GM21717 (cell line): ENCODE measurements around the gene CAMK2N1.
"Not testable (repeated sequence)": the region's sequence is repeated elsewhere in the genome, so short reads cannot be mapped to it uniquely, and the experiment has no call there.

Experiments used
- ATAC-seq: cut with Tn5 transposase; IDR thresholded peaks from one replicate; pipeline ENCODE4 v1.9.1; 2021; ENCODE audit warnings: mild to moderate bottlenecking, moderate library complexity; ENCODE audit not compliant: unreplicated experiment

CAMK2N1 gene

DNA sequence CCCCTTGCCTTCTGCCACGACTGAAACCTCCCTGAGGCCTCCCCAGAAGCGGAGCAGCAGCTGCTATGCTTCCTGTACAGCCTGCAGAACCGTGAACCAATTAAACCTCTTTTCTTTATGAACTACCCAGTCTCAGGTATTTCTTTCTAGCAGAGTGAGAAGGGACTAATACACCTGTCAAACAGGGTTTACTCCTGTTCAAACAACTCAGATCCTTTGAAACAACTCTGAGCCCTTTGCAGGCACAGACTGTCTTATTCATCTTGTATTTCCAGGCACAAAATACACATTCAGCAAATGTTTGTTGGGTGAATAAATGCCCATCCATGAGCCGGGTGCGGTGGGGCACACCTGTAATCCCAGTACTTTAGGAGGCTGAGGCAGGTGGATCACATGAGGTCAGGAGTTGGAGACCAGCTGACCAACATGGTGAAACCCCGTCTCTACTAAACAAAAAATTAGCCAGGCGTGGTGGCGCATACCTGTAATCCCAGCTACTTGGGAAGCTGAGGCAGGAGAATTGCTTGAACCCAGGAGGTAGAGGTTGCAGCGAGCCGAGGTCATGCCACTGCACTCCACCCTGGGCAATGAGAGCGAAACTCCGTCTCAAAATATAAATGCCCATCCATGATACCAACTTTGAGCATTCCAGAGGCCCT lies 10.8 kb upstream of the CAMK2N1 start:
- not testable (repeated sequence) for ATAC-seq

- no peak for ATAC-seq
Measured at GRCh38 chr1:20496241-20496661, 10.2 kb upstream of the CAMK2N1 start.

DNA sequence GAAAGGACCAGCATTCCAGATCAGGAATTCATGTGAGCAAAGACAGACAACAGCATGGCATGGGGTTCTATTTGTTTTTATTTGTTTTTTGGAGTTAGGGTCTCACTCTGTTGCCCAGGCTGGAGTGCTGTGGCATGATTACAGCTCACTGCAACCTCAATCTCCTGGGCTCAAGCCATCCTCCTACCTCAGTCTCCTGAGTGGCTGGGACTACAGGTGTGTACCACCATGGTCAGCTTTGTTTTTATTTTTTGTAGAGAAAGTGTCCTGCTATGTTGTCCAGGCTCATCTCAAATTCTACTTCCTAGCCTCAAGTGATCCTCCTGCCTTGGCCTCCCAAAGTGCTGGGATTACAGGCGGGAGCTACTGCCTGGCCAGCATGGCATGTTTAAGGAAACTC lies 9.7 kb upstream of the CAMK2N1 start:
- no peak for ATAC-seq

GRCh38 chr1:20494609-20495311 lies 8.8 kb upstream of the CAMK2N1 start:
- no peak for ATAC-seq

DNA sequence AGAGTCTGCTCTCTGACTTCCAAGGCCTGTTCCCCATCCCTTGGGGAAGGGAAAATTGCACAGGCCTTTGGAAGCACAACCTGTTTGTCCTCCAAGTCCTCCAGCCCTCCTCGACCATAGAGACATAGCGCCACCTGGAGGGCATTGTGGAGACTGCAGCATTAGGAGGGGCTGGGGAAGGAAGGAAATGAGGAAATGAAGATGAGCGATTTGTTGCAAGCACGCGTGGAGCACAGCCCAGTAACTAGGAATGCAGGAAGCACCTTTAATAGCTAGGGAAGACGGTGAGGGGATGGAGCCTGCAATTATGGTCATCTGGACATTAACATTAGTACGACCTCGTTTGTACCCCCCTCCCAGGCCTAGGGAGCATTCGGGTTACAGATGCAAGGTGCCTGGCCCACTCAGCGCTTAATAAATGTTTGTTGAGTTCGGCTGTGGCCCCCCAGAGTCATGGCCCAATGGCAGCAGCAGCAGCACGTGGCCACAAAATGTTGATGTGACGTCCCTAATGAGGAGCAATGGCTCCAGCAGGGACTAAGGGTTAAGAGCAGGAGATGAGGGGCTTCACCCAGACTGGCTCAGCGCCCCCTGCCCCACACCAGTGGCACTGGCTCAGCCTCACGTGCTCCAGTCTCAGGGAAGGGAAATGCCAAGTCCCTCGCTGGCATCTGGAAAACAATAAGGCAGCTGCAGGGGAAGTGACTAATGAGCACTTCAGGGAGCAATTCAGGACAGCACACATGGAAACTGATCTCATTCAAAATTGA lies 8.0 kb upstream of the CAMK2N1 start:
- no peak for ATAC-seq

DNA sequence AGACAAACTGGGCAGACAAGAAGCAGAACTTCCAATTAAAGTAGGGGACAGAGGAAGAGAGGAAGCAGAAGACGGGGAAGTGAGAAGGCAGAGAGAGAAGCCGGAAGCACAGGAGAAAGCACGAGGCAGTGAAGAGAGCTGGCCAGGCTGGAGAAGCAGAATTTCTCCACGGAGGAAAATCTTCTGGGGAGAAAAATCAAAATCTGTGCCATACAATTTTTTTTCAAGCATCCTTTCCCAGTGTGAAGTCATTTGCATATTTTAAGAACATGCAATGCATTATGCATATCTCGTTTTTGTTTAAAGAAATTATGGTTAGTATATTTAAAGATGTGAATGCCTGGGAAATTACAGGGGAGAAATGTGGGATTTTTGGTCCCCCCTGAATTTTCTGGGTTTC lies 7.3 kb upstream of the CAMK2N1 start:
- ATAC-seq: no peak

DNA sequence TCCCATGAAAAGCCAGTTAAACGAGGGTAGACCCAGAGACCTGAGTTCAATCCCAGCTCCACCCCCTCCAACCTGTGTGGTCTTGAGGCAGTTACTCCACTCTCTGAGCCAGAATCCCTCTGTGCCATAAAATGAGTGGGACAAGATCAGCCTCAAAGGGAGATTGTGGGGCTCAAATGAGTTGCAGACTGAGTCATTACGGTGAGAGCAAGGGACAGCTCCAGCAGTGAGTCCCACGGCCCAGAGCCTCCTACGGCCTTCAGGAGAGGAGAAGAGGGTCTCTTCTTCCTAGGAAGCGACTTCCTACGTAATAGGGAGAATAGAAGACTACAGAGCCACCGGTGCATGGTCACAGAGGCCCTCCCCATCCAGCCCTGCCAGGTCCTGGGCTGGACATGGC lies 6.7 kb upstream of the CAMK2N1 start:
- ATAC-seq: no peak

- ATAC-seq: no peak
Measured at GRCh38 chr1:20491866-20492265, 5.9 kb upstream of the CAMK2N1 start.

GRCh38 chr1:20491178-20491577 lies 5.2 kb upstream of the CAMK2N1 start:
- no peak for ATAC-seq

DNA sequence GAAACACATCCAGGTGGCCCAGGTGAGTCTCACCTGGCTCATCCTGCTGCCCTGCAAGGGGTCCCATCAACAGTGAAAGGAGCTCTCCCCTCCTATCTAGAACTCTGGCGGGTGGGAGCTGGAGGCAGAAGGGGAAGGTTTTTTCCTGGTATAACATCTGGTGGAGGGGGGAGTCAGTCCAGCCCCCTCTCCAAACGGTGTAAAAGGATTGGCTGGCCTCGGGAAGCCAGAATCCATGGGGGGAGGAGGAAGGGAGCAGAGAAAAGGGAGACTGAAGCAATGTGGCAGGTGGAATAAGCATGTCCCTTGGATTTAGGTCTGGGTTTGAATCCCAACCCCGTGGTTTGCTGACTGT lies 1.2 kb upstream of the CAMK2N1 start:
- ATAC-seq: no peak

DNA sequence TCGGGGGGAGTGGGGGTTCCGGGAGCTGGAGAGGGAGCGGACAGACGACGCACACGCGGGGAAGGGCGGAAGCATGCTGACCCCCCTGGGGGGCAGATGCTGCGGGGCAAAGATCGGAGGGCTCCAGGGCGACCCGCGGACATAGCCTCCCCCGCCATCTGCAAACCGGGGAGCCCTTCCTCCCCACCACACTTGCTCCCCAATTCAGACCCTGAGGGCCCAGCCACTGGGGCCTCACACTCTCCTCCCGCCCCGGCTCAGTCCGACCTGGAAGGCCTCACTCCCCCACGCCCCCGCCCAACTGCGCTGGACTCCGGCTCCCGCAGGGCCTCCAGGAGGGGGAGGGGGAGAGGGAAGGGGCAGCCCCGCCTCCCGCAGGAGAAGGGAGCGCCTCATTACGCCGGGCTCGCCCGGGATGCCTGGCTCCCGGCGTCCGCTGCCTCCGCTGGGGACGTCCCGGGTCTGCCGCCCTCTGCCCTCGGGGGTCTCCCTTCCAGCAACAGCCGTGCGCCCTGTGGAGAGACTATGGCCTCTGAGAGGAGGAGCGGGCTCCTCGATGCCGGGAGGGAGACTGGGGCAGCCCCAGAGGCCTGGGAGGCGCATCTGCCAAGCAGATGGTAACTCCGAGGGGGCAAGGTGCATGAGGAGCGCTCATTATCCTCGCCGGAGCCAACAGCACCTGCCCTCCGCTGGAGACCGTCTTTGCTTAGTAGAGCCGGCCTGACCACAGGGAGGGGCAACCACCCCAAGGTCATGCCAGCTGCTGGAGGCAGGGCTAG lies 636 bp upstream of the CAMK2N1 start:
- ATAC-seq: no peak

DNA sequence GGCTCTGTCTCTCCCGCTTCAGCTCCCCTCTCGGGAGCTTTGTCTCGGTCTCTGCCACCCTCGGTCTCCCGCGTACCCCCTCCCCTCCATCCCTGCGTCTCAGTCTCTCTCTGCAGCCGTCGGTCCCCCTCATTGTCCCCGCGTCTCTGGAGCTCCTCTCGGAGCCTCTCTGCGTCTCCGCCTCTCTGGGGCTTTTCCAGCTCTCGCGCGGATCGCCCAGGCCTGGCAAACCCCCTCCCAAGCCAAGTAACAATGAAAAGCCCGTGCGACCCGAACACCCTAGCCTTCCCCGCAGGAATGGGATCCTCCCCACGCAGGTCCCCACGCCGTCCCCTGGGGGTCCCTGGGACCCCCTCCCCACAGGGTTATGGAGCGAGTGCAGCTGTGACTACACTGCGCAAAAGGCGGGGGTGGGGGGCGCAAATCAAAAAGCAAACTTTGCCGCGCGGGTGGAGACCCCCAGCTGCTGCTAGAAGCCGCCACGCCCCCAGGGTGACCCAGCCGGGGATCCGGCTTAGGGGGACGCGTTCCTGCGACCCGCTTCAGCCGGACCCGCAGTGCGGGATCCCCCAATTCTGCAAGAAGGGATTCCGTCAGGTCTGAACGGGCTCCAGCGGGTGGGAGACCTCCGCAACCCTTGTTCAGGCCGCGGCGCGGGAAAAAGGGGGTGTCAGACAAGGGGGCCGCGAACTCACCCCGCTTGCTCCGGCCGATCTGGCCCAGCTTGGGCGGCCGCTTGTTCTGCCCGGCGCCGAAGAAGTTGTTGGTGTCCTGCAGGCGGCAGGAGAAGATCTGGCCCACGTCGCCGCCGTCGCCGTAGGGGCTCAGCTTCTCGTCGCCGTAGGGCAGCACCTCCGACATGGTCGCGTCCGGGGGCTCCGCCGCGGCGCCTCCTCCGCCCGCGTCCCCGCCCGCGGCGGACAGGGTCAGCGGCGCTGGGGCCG lies 1.2 kb downstream of the CAMK2N1 start:
- ATAC-seq: no peak

DNA sequence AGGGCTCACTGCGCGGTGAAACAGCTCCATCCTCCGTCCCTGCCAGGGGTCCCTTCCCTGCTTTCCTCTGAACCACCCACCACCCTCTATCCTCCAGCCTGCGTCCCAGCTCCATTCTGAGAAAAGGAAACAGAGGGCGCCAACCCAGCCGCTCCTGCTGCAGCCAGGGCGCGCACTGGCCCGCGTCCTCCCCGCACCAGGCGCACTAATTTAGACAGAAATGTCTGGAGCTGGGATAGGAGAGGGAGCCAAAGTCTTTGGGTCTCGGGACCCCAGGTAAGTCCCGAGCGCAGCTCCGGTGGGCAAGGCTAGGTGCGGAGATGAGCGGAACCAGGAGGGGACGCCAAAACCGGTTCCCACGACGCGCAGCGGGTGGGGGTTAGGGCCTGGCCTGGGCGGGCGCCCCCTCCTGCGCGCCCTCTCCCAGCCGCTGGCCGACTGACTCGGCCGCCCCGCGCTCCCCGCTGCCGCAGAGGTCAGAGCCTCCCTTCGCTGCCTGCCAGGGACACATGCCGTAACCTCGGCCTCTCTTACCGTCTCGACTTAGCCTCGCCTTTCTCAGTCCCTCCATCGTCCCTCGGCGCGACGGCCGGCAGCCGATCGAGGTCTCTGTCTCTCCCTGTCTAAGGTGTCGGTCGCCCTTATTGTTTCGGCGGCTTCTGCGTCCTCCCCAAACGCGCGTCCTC lies 2.0 kb downstream of the CAMK2N1 start:
- no peak for ATAC-seq

DNA sequence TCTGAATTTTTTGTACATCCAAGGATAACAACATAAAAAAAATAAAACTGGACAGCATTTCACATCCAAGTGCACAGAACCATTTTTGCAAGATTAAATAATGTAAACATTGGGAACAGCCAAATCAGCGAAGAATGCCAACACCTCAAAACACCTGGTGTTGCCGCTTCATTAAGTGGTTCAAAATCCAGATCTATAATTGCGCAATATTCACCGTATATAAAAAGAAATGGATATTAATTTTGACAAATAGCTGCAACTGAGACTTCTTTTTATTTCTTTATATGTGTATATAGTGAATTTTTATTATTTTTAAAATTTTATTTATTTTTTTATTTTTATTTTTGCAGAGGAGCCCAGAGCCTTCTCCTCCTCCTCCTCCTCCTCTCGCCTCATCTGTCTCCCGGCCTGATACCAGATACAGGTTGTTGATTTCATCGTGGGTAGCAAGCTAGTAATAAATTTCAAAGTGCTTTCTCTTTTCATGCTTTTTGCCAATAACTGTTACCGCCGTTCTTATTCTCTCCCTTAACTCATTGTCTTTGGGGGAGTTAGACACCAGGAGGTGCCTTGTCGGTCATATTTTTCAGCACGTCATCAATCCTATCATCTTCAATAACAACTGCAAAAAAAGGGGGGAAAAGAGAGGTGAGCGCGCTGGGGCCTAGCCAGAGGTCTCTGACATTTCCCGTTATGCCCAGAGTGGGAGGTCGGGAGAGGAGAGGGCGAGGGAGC lies 2.7 kb downstream of the CAMK2N1 start:
- ATAC-seq: no peak

GRCh38 chr1:20481643-20482498 lies 4.1 kb downstream of the CAMK2N1 start:
- ATAC-seq: no peak

- ATAC-seq: no peak
Measured at GRCh38 chr1:20480951-20481617, 4.9 kb downstream of the CAMK2N1 start.

GRCh38 chr1:20480243-20480944 lies 5.6 kb downstream of the CAMK2N1 start:
- no peak for ATAC-seq
